OCI-LY7 (cell line): Measurements from ENCODE around the gene TYW5.

Experiments used
- CTCF ChIP-seq: fragments of 200-600 bp; sonication (generic); conservative IDR thresholded peaks from 2 replicates; pipeline ENCODE4 v1.5.1; 2014; ENCODE audit warnings: mild to moderate bottlenecking, antibody characterized with exemption, low read length, moderate library complexity, mixed read lengths
- EZH2phosphoT487 ChIP-seq: fragments of 200-600 bp; sonication (generic); IDR thresholded peaks from 2 replicates; pipeline ENCODE4 v1.6.1; 2018; ENCODE audit warnings: low read depth, borderline replicate concordance, mild to moderate bottlenecking, mixed run types, antibody characterized with exemption, low read length, moderate library complexity, mixed read lengths

- TF ChIP-seq CTCF, result no peak
- TF ChIP-seq EZH2phosphoT487, result no peak
Observed at GRCh38 chr2:199911877-199912161, 43.5 kb downstream of the TYW5 start.
